Measurements from ENCODE around the gene WNT2B. TPM values are rescaled to one million over a fixed set of nuclear protein-coding genes. Genes with fewer than 3 reads are reported as not detected.

The WNT2B gene
- total RNA-seq, 1 experiment from 2014 or later = 0.68 TPM

- Histone ChIP-seq H2BK5ac (ENCODE audit: insufficient read length, low read length) (no peak overlapping the region), H2BK15ac (ENCODE audit: low read depth, low read length) (no peak overlapping the region), H3K79me1 (ENCODE audit: insufficient read depth, low read depth, low read length, poor library complexity, severe bottlenecking) (no peaks in the 10 kb centered on the region), H3K23ac (ENCODE audit: insufficient read length, low read depth, low read length) (no peak overlapping the region), H3K9me3 (ENCODE audit: control insufficient read depth, low read depth, low read length) (no peaks in the 10 kb centered on the region), H3K56ac (ENCODE audit: insufficient read length, low read depth, low read length) (no peak overlapping the region), H4K91ac (ENCODE audit: insufficient read length, low read depth, low read length) (no peak overlapping the region), H3K14ac (ENCODE audit: insufficient read depth, low read length) (no peak overlapping the region), H3K4ac (ENCODE audit: low read depth, low read length) (no peak overlapping the region), H4K8ac (replicated peaks; ENCODE audit: insufficient read length, low read depth, low read length) (no peak overlapping the region), H3K27ac (ENCODE audit: insufficient read length, low read depth, low read length) (no peak overlapping the region), H3K4me1 (ENCODE audit: insufficient read depth, low read length) (no peaks in the 10 kb centered on the region), H3K79me2 (ENCODE audit: insufficient read depth, low read length) (no peaks in the 10 kb centered on the region), H2BK20ac (ENCODE audit: low read depth, low read length, poor library complexity, severe bottlenecking) (no peak overlapping the region), H3K9ac (ENCODE audit: extremely low read depth, insufficient read length, low read length) (no peak overlapping the region), H2BK12ac (ENCODE audit: insufficient read length, low read depth, low read length) (no peak overlapping the region), H4K20me1 (ENCODE audit: control insufficient read depth, insufficient read depth, insufficient read length) (no peaks in the 10 kb centered on the region), H3K27me3 (ENCODE audit: insufficient read depth, low read length) (no peaks in the 10 kb centered on the region), H2AFZ (ENCODE audit: low read length) (no peak overlapping the region), H3K4me2 (ENCODE audit: insufficient read depth, insufficient read length, low read length) (no peak overlapping the region), H2BK120ac (ENCODE audit: low read depth, low read length, poor library complexity, severe bottlenecking) (no peak overlapping the region), H2AK5ac (ENCODE audit: insufficient read length, low read length) (no peak overlapping the region), H3K23me2 (ENCODE audit: insufficient read length, low read depth, low read length, poor library complexity, severe bottlenecking) (no peaks in the 10 kb centered on the region), H4K5ac (ENCODE audit: insufficient read length, low read depth, low read length) (no peak overlapping the region), H3K18ac (ENCODE audit: insufficient read length, low read depth, low read length) (no peak overlapping the region), H3T11ph (ENCODE audit: low read length) (no peak overlapping the region)
- WGBS (ENCODE audit: extremely low coverage, insufficient read length, low lambda C conversion rate) = no CpG with 5 or more reads among the region's 3 CpGs
- no peak for DNase-seq
- no peaks in the 10 kb centered on the region for H3K27me3 Mint-ChIP-seq (ENCODE audit: low read depth)
- no peak for TF ChIP-seq CTCF (conservative IDR thresholded peaks at IDR 0.05)
- H3K27ac Mint-ChIP-seq = no peak overlapping the region
- H3K9me3 Mint-ChIP-seq = peaks cover 0 to 3% of the 10 kb centered on the region in 2 experiments; a peak in 1 of 5 replicates
- H3K4me3 Mint-ChIP-seq = no peak overlapping the region
- H3K36me3 Mint-ChIP-seq (ENCODE audit: insufficient read depth in 1 of 3, low read depth in 3 of 3) = peaks cover 9 to 38% (median 37%) of the 10 kb centered on the region in 3 experiments
- no peaks in the 10 kb centered on the region for H3K4me1 Mint-ChIP-seq
Observed at GRCh38 chr1:112576240-112576639, 67.5 kb downstream of the WNT2B start.

Small RNA genes within 50 kb of the gene (microRNA-seq; reads per million reads assigned to microRNA genes)
- not detected for gene MIR4256 (ENCODE audit: borderline microRNAs expressed)

Other genes starting within 250 kb of the WNT2B start
- gene CTTNBP2NL, start 112.8 kb upstream of the WNT2B start, total RNA-seq (2021) = 38.1 and 38.8 TPM in 2 replicates
- gene ST7L, start 110.2 kb downstream of the WNT2B start, total RNA-seq (2021) = 15.4 and 16.0 TPM in 2 replicates
- 108 and 114 TPM in 2 replicates for gene CAPZA1, start 110.9 kb downstream of the WNT2B start, total RNA-seq (2021)
- gene MOV10, start 165.7 kb downstream of the WNT2B start, total RNA-seq (2021) = 77.8 and 80.4 TPM in 2 replicates
- 68.9 and 78.2 TPM in 2 replicates for gene RHOC, start 198.2 kb downstream of the WNT2B start, total RNA-seq (2021)
- 12.7 and 13.2 TPM in 2 replicates for gene PPM1J, start 206.4 kb downstream of the WNT2B start, total RNA-seq (2021)